ENCODE measurements around the gene OR51B4. TPM values are rescaled to one million over a fixed set of nuclear protein-coding genes. Genes with fewer than 3 reads are reported as not detected.
"Not testable (repeated sequence)": the region's sequence is repeated elsewhere in the genome, so short reads cannot be mapped to it uniquely, and the experiment has no call there.

OR51B4 gene
- total and polyA plus RNA-seq, 2 experiments from 2014 or later: not detected

GRCh38 chr11:5345831-5346230 is 44.1 kb upstream of the OR51B4 start:
- no peak overlapping the region for H3K4me3 ChIP-seq
- H3K36me3 ChIP-seq (ENCODE audit: low read depth): no peaks in the 10 kb centered on the region
- H2AFZ ChIP-seq: no peak overlapping the region
- peaks cover 3% of the 10 kb centered on the region; the same call in 1 of the 2 replicates for H3K9me2 ChIP-seq (ENCODE audit: insufficient read depth)
- peaks cover 6% of the 10 kb centered on the region for H3K4me1 ChIP-seq (ENCODE audit: insufficient read depth)
- H3K79me2 ChIP-seq (ENCODE audit: insufficient read depth): no peaks in the 10 kb centered on the region
- no peaks in the 10 kb centered on the region for H3F3A ChIP-seq (ENCODE audit: insufficient read depth)
- 52 to 68% methylated on average over 3 of the region's 3 CpGs for WGBS, 2 experiments (ENCODE audit: low coverage in 1 of 2, low lambda C conversion rate in 2 of 2, missing lambda C conversion rate in 2 of 2)
- TF ChIP-seq EZH2 (IDR thresholded peaks at IDR 0.05; ENCODE audit: insufficient read depth, poor library complexity, severe bottlenecking): no peak
- no peak for TF ChIP-seq EZH2phosphoT487 (IDR thresholded peaks at IDR 0.05; ENCODE audit: insufficient read depth, low read depth)
- H4K20me1 ChIP-seq (ENCODE audit: insufficient read depth): no peaks in the 10 kb centered on the region
- no peaks in the 10 kb centered on the region for H3K9me3 ChIP-seq (ENCODE audit: low read depth)
- DNase-seq: no peak
- H3K27me3 ChIP-seq (replicated peaks; ENCODE audit: insufficient read depth): no peaks in the 10 kb centered on the region
- in situ Hi-C loops (cut with MboI): no loop called here
- H3K9ac ChIP-seq: no peak overlapping the region
- no peak overlapping the region for H3K27ac ChIP-seq
- no peak overlapping the region for H3K4me2 ChIP-seq (ENCODE audit: unreplicated experiment)

GRCh38 chr11:5343474-5344335 is 42.0 kb upstream of the OR51B4 start, which contains the start of gene OR51B5:
Gene OR51B5, minus strand, starts transcription at chr11:5343524. Its CDS starts 0 bp downstream, at chr11:5343524.
- H3K4me2 ChIP-seq (ENCODE audit: unreplicated experiment): no peak within 1 kb of the TSS
- H2AFZ ChIP-seq: peak within 1 kb of the TSS; percentile 22; the same call in 1 of the 2 replicates
- H3F3A ChIP-seq (ENCODE audit: insufficient read depth): no peaks in the 10 kb centered on the region
- DNase-seq: no peak
- in situ Hi-C loops (cut with MboI): no loop called here
- no peaks in the 10 kb centered on the region for H3K9me3 ChIP-seq (ENCODE audit: low read depth)
- H3K9ac ChIP-seq: no peak within 1 kb of the TSS
- no peaks in the 10 kb centered on the region for H4K20me1 ChIP-seq (ENCODE audit: insufficient read depth)
- no peaks in the 10 kb centered on the region for H3K27me3 ChIP-seq (replicated peaks; ENCODE audit: insufficient read depth)
- no peaks in the 10 kb centered on the region for H3K79me2 ChIP-seq (ENCODE audit: insufficient read depth)
- peaks cover 6% of the 10 kb centered on the region for H3K4me1 ChIP-seq (ENCODE audit: insufficient read depth)
- H3K27ac ChIP-seq: no peak within 1 kb of the TSS
- H3K36me3 ChIP-seq (ENCODE audit: low read depth): no peaks in the 10 kb centered on the region
- no peak for TF ChIP-seq EZH2 (IDR thresholded peaks at IDR 0.05; ENCODE audit: insufficient read depth, poor library complexity, severe bottlenecking)
- no peak for TF ChIP-seq EZH2phosphoT487 (IDR thresholded peaks at IDR 0.05; ENCODE audit: insufficient read depth, low read depth)
- no peak within 1 kb of the TSS for H3K4me3 ChIP-seq
- 64% methylated on average over 6 of the region's 6 CpGs for WGBS, 2 experiments (ENCODE audit: low coverage in 1 of 2, low lambda C conversion rate in 2 of 2, missing lambda C conversion rate in 2 of 2)
- peaks cover 3% of the 10 kb centered on the region; the same call in 1 of the 2 replicates for H3K9me2 ChIP-seq (ENCODE audit: insufficient read depth)

GRCh38 chr11:5339771-5340322 is 38.1 kb upstream of the OR51B4 start:
- Histone ChIP-seq H3K9me3 (ENCODE audit: low read depth) (no peaks in the 10 kb centered on the region), H3K9ac (no peak overlapping the region), H3K9me2 (ENCODE audit: insufficient read depth) (no peaks in the 10 kb centered on the region), H3K4me2 (ENCODE audit: unreplicated experiment) (no peak overlapping the region), H4K20me1 (ENCODE audit: insufficient read depth) (no peaks in the 10 kb centered on the region), H3K79me2 (ENCODE audit: insufficient read depth) (no peaks in the 10 kb centered on the region), H3F3A (ENCODE audit: insufficient read depth) (no peaks in the 10 kb centered on the region), H3K4me3 (no peak overlapping the region), H3K27ac (no peak overlapping the region), H3K27me3 (replicated peaks; ENCODE audit: insufficient read depth) (no peaks in the 10 kb centered on the region), H3K4me1 (ENCODE audit: insufficient read depth) (peaks cover 6% of the 10 kb centered on the region), H3K36me3 (ENCODE audit: low read depth) (no peaks in the 10 kb centered on the region), H2AFZ (no peak overlapping the region)
- in situ Hi-C loops (cut with MboI): no loop called here
- DNase-seq: no peak
- 93 to 97% methylated on average over 1 of the region's 1 CpG for WGBS, 2 experiments (ENCODE audit: low coverage in 1 of 2, low lambda C conversion rate in 2 of 2, missing lambda C conversion rate in 2 of 2)
- TF ChIP-seq EZH2 (IDR thresholded peaks at IDR 0.05; ENCODE audit: insufficient read depth, poor library complexity, severe bottlenecking): no peak
- TF ChIP-seq EZH2phosphoT487 (IDR thresholded peaks at IDR 0.05; ENCODE audit: insufficient read depth, low read depth): no peak

- H3K4me2 ChIP-seq (ENCODE audit: unreplicated experiment); H4K20me1 ChIP-seq (ENCODE audit: insufficient read depth); H3K9me3 ChIP-seq (ENCODE audit: low read depth); H3K9me2 ChIP-seq (ENCODE audit: insufficient read depth); H3K4me3 ChIP-seq; in situ Hi-C loops (cut with MboI); H3K27me3 ChIP-seq (replicated peaks; ENCODE audit: insufficient read depth); H2AFZ ChIP-seq; H3K36me3 ChIP-seq (ENCODE audit: low read depth); H3K9ac ChIP-seq; H3K27ac ChIP-seq; DNase-seq; H3K79me2 ChIP-seq (ENCODE audit: insufficient read depth); H3F3A ChIP-seq (ENCODE audit: insufficient read depth): not testable (repeated sequence)
- peaks cover 15% of the 10 kb centered on the region for H3K4me1 ChIP-seq (ENCODE audit: insufficient read depth)
- WGBS, 2 experiments (ENCODE audit: low coverage in 1 of 2, low lambda C conversion rate in 2 of 2, missing lambda C conversion rate in 2 of 2): 31 to 36% methylated on average over 1 of the region's 1 CpG
These were observed 35.5 kb upstream of the OR51B4 start for GRCh38 chr11:5337253-5337652.

All from GM23248 (cell line).